Psoas muscle (tissue), 8 donors: Measurements from ENCODE around the gene GLDC. TPM values are rescaled to one million over a fixed set of nuclear protein-coding genes. Genes with fewer than 3 reads are reported as not detected.

Experiments used
- ATAC-seq, 4 donors: fragments of 200-7000 bp; cut with Tn5 transposase; one replicate each; pipeline ENCODE4 v1.9.1; 2020; ENCODE audit warnings: moderate library complexity in 3 of 4, mild to moderate bottlenecking in 2 of 4
- DNase-seq, 2 donors: peaks; one replicate each; pipeline ENCODE4 v3.0.0-alpha.2; 2020
- H3K27ac ChIP-seq: fragments of 200-600 bp; one replicate; pipeline ENCODE4 v1.8.0; 2022
- H3K27me3 ChIP-seq, 3 donors: fragments of 200-600 bp in 1 of 3; one replicate each; pipeline versions ENCODE4 v1.6.1 to v1.8.0; 2013 to 2022; ENCODE audit warnings: low read length in 2 of 3, mild to moderate bottlenecking in 2 of 3, moderate library complexity in 1 of 3; ENCODE audit not compliant: insufficient read depth in 3 of 3
- H3K36me3 ChIP-seq, 2 donors: fragments of 200-600 bp in 1 of 2; one replicate each; pipeline versions ENCODE4 v1.6.1 to v1.8.0; 2013 to 2022; ENCODE audit warnings: low read depth in 1 of 2, mild to moderate bottlenecking in 1 of 2, moderate library complexity in 1 of 2; ENCODE audit not compliant: insufficient read depth in 1 of 2
- H3K4me1 ChIP-seq: fragments of 200-600 bp; one replicate; pipeline ENCODE4 v1.8.0; 2022
- H3K4me3 ChIP-seq: fragments of 200-600 bp; one replicate; pipeline ENCODE4 v1.8.0; 2022; ENCODE audit warnings: mild to moderate bottlenecking
- H3K9me3 ChIP-seq: fragments of 200-600 bp; one replicate; pipeline ENCODE4 v1.8.0; 2022
- WGBS, 3 donors: extraction: QIAGEN DNeasy Blood & Tissue Kit; methylation state at CpG; one replicate each; pipeline versions ENCODE4 v1.1.6 to v1.1.7; 2013; 5-methylcytosine and 5-hydroxymethylcytosine counted together
- intact Hi-C, 2 donors: fragments of 100-400 bp; cut with DNase I; formaldehyde crosslinking; loops; one replicate each; pipeline versions ENCODE4 v1.11.0 to v1.14.2; 2022
- polyA plus RNA-seq, 3 donors: library from polyadenylated mRNA; stranded (reverse); fragments of 200-250 nt; gene quantifications; one replicate each; pipeline ENCODE4 v1.2.3, GENCODE V29; 2013
- total RNA-seq, 4 donors: library from RNA; stranded (reverse); fragmentation: NEBNext Ultra II Directional in 2 of 4; extraction: Animal tissue kit (Norgen Biotek cat#: 25700) in 2 of 4; gene quantifications; one replicate each; pipeline versions ENCODE4 v1.2.1 to v1.2.4, GENCODE V29; 2021 to 2023
- TF ChIP-seq, protein P1 (sequence below): fragments of 200-600 bp; IDR thresholded peaks from one replicate; pipeline ENCODE4 v1.8.0; 2022; ENCODE audit warnings: antibody characterized with exemption
- donor health status: healthy with polysubstance abuse.
- donor health status: DM: no; HTN: no; CAD: no; lungs with moderate emphysema.
- donor health status: Bipolar disorder and iron deficiency.
- donor health status: healthy.
- donor health status: DM: yes; HTN: yes; CAD: no.
- donor health status: DM: no; HTN: no; CAD: no.
- donor health status: DM: no; HTN: no; CAD: no.
- donor health status: DM: yes; HTN: yes; CAD: no.

GLDC gene
- total and polyA plus RNA-seq, 7 donors = 0.30 to 2.3 (median 1.3) TPM

DNA sequence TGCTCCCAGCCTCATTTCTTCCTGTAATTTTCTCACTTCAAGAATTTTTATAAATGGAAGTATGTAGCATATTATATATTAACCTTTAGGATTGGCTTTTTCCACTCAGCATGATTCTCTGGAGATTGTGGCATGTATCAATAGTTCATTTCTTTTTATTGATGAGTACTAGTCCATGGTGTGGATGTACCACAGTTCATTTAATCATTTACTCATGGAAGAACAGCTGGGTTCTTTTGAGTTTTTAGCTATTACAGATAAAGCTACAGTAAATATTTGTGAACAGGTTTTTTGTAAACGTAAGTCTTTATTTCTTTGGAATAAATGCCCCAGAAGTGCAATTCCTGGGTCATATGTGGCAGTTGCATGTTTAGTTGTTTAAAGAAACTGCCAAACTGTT, 156.4 kb downstream of the GLDC start:
- peaks cover 0 to 72% of the 10 kb centered on the region in 2 donors for H3K36me3 ChIP-seq
- WGBS, 3 donors = 99 to 100% (median 100%) methylated on average over 1 of the region's 1 CpG
- intact Hi-C loops = no loop called here
- no peaks in the 10 kb centered on the region for H3K9me3 ChIP-seq
- no peak for ATAC-seq
- no peak overlapping the region for H3K27ac ChIP-seq
- TF ChIP-seq, protein P1, sequence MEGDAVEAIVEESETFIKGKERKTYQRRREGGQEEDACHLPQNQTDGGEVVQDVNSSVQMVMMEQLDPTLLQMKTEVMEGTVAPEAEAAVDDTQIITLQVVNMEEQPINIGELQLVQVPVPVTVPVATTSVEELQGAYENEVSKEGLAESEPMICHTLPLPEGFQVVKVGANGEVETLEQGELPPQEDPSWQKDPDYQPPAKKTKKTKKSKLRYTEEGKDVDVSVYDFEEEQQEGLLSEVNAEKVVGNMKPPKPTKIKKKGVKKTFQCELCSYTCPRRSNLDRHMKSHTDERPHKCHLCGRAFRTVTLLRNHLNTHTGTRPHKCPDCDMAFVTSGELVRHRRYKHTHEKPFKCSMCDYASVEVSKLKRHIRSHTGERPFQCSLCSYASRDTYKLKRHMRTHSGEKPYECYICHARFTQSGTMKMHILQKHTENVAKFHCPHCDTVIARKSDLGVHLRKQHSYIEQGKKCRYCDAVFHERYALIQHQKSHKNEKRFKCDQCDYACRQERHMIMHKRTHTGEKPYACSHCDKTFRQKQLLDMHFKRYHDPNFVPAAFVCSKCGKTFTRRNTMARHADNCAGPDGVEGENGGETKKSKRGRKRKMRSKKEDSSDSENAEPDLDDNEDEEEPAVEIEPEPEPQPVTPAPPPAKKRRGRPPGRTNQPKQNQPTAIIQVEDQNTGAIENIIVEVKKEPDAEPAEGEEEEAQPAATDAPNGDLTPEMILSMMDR = no peak
- DNase-seq = no peak
- no peaks in the 10 kb centered on the region for H3K27me3 ChIP-seq
- no peak overlapping the region for H3K4me3 ChIP-seq
- no peaks in the 10 kb centered on the region for H3K4me1 ChIP-seq

DNA sequence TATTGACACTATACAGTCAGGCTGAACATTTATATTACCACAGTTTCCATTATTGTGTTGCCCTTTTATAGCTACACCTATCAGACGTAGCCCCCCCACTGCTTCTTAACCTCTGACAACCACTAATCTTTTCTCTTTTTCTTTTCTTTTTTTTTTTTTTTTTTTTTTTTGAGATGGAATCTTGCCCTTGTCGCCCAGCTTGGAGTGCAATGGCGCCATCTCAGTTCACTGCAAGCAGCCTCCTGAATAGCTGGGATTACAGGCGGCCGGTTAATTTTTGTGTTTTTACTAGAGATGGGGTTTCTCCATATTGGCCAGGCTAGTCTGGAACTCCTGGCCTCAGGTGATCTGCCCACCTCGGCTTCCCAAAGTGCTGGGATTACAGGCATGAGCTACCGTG, 157.1 kb downstream of the GLDC start:
- Histone ChIP-seq H3K4me1 (no peaks in the 10 kb centered on the region), H3K36me3 (peaks cover 0 to 72% of the 10 kb centered on the region in 2 donors), H3K9me3 (no peaks in the 10 kb centered on the region), H3K4me3 (no peak overlapping the region), H3K27ac (no peak overlapping the region), H3K27me3 (no peaks in the 10 kb centered on the region)
- no peak for ATAC-seq
- WGBS, 3 donors = 95 to 97% (median 95%) methylated on average over 7 of the region's 7 CpGs
- TF ChIP-seq, protein P1 = no peak
- no peak for DNase-seq
- intact Hi-C loops = no loop called here

DNA sequence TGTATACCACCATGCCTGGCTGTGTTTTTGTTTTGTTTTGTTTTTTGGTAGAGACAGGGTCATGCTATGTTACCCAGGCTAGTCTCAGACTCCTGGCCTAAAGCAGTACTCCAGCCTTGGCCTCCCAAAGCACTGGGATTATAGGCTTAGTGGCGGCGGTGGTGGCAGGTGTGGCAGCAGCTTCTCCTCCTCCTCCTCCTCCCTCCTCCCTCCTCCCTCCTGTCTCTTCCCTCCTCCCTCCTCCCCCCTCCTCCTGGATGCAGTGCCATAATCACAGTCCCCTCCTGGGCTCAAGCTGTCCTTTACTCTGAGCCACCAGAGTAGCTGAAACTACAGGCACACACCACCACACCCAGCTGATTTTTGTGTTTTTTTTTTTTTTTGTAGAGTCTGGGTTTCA, 161.3 kb downstream of the GLDC start:
- TF ChIP-seq, protein P1 = no peak
- Histone ChIP-seq H3K4me3 (no peak overlapping the region), H3K4me1 (no peaks in the 10 kb centered on the region), H3K27me3 (no peaks in the 10 kb centered on the region), H3K9me3 (no peaks in the 10 kb centered on the region), H3K36me3 (peaks cover 5 to 93% of the 10 kb centered on the region in 2 donors), H3K27ac (no peak overlapping the region)
- WGBS, 3 donors = 34 to 56% (median 38%) methylated on average over 2 of the region's 2 CpGs
- DNase-seq (no peak), ATAC-seq (no peak)
- intact Hi-C loops = no loop called here

Other genes starting within 250 kb of the GLDC start
- gene UHRF2, start 232.5 kb downstream of the GLDC start, total RNA-seq = 10 to 100 TPM; 12.5 to 18.2 (median 15.2) TPM
- gene UHRF2, start 232.5 kb downstream of the GLDC start, polyA plus RNA-seq = 10 to 100 TPM; 11.2 to 13.3 (median 12.7) TPM
- gene KDM4C, start 112.2 kb upstream of the GLDC start, total RNA-seq = 10 to 100 TPM; 10.1 to 13.0 (median 12.1) TPM
- gene KDM4C, start 112.2 kb upstream of the GLDC start, polyA plus RNA-seq = 1 to 10 TPM; 2.7 to 5.9 (median 3.7) TPM